ENCODE measurements around the gene ZBTB7B.
A peak's percentile ranks its signal among the peaks of the same experiment; 100 is the strongest.

ZBTB7B gene

DNA sequence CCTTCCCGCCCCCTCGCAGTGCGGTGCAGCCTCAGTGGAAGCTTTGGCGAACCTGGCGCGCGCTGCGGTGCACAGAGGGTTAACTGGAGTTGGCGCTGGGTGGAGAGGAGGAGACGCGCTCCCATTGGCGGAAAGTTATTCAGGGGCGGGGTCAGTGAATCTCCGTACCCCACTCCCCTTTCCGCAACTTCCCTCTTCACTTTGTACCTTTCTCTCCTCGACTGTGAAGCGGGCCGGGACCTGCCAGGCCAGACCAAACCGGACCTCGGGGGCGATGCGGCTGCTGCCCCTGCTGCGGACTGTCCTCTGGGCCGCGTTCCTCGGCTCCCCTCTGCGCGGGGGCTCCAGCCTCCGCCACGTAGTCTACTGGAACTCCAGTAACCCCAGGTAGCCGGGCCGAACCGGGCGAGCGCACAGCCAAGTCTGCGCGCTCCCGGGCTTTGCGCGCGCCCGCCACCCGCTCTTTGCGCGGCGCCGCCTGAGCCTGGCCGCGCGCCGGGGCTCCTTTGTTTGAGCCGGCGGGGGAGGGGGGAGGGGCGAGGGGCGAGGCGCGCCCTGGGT is 61.0 kb downstream of the ZBTB7B start, which contains the start of gene EFNA4:
Gene EFNA4 (plus strand): TSS at position 191 of the 561 bp plus-strand sequence. CDS start 84 bp downstream, at position 275.
- peak; percentile 51 for DNase-seq

DNA sequence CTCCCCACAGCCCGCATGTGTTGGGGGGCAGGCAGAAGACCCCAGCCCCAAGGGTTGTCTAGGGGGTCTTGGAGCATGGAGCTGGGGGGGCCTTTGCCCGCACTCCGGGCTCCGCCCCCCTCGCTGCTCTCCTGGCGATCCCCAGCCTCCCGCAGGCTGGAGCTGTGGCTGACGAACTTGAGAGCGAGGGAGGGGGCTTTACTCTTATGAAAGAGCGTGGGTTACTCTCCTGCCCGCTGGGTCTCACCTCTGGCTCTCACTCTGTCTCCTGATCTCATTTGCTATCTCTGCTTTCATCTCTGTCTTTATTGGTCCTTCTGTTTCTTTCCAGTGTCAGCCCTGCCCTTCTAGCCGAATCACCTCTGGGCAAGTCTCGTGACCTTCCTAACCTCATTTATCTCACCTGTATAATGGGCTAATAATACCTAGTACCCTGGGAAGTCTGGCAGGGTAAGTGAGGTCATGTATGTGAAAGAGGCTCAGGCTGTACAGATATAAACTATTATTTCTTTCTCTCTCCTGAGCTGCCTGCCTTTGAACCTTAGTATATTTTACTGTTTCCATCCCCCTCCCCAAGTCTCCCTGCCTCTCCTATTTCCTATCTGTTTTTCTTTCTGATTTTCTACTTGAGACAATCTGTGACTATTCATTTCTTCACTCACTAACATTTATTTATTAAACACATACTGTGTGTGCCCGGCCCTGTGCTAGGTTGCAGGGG is 61.7 kb downstream of the ZBTB7B start:
- DNase-seq: no peak

DNA sequence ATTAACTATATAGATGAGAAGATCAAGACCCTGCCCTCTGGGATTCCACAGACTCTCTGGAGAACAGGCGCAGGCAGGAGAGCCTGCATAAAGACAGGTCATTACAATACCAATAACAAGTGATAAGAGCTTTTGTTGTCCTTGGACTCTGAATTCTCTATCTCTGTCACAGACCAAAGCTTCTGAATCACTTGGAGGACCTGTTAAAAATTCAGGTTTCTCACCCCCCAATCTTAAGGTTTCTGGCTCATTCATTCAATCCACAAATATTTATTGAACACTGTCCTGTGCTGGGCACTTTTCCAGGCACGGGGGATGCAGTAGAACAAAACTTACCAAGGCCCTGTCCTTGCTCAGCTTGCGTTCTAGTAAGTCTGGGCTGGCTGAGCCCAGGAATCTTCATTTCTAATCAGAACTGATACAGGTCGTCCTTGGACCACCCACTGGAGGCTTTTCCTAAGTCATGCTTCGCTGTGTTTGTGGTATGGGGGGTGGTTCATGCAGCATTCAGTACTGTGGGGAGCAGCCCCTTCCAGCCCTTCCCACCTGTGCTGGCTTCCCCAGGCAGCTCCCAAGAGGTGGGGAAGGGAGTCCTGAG is 62.3 kb downstream of the ZBTB7B start:
- DNase-seq: no peak

DNA sequence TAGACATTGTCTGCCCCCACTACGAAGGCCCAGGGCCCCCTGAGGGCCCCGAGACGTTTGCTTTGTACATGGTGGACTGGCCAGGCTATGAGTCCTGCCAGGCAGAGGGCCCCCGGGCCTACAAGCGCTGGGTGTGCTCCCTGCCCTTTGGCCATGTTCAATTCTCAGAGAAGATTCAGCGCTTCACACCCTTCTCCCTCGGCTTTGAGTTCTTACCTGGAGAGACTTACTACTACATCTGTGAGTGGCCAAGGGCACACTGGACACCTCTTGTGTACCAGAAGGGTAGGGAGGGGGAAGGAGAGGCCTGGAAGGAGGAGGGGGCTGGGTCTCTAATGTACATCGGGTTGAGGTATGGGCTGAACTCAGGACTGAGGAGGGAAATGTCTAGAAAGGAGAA is 64.2 kb downstream of the ZBTB7B start:
- no peak for DNase-seq
